ACC112 (cell line): ENCODE results near the gene PACS1.
"Not testable (repeated sequence)": the region's sequence is repeated elsewhere in the genome, so short reads cannot be mapped to it uniquely, and the experiment has no call there.

Experiments
- H2AFZ ChIP-seq: fragments of 200-600 bp; sonication (generic); one replicate; pipeline ENCODE4 v1.6.0; 2017; ENCODE audit warnings: antibody characterized with exemption, low read length; ENCODE audit not compliant: unreplicated experiment
- H3K27ac ChIP-seq: fragments of 200-600 bp; sonication (generic); 2 replicates; pipeline ENCODE4 v1.5.1; 2014; ENCODE audit warnings: low read depth, mild to moderate bottlenecking, antibody characterized with exemption, low read length, moderate library complexity
- H3K27me3 ChIP-seq: fragments of 200-600 bp; sonication (generic); 2 replicates; pipeline ENCODE4 v1.6.1; 2014; ENCODE audit warnings: mild to moderate bottlenecking, antibody characterized with exemption, low read length, moderate library complexity, mixed read lengths; ENCODE audit not compliant: insufficient read depth
- H3K36me3 ChIP-seq: fragments of 200-600 bp; sonication (generic); 2 replicates; pipeline ENCODE4 v1.6.1; 2016; ENCODE audit warnings: mild to moderate bottlenecking, antibody characterized with exemption, low read length, moderate library complexity, mixed read lengths; ENCODE audit not compliant: insufficient read depth
- H3K4me1 ChIP-seq: fragments of 200-600 bp; sonication (generic); one replicate; pipeline ENCODE4 v1.6.1; 2016; ENCODE audit warnings: low read length, mixed read lengths; ENCODE audit not compliant: insufficient read depth, unreplicated experiment, control insufficient read depth
- H3K4me3 ChIP-seq: fragments of 200-600 bp; sonication (generic); 2 replicates; pipeline ENCODE4 v1.5.1; 2014; ENCODE audit warnings: mild to moderate bottlenecking, low read depth, low read length
- H3K79me2 ChIP-seq: fragments of 200-600 bp; sonication (generic); one replicate; pipeline ENCODE4 v1.6.0; 2016; ENCODE audit warnings: low read length; ENCODE audit not compliant: control insufficient read depth, unreplicated experiment, insufficient read depth

Gene PACS1

DNA sequence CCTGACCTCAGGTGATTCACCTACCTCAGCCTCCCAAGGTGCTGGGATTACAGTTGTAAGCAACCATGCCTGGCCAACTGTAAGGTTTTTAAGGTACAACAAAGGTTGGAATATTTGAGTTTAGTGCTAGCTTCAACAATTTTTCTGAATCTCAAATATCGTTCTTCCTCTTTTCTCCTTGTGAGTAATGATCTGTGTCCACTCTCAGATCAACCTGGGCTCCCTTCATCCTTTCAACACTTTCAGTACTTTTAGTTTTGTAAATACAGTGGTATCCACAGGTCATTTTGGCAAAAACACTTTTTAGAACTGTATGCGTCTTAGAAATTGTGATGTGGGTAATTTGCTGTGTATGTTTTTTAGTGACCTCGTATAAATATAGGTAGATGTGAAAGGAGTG, 7.9 kb downstream of the PACS1 start:
- H3K4me3 ChIP-seq, result no peak overlapping the region
- peaks cover 80% of the 10 kb centered on the region for H3K79me2 ChIP-seq
- no peak overlapping the region for H2AFZ ChIP-seq
- no peaks in the 10 kb centered on the region for H3K27me3 ChIP-seq
- peaks cover 7% of the 10 kb centered on the region for H3K36me3 ChIP-seq
- no peak overlapping the region for H3K27ac ChIP-seq
- peaks cover 35% of the 10 kb centered on the region for H3K4me1 ChIP-seq

DNA sequence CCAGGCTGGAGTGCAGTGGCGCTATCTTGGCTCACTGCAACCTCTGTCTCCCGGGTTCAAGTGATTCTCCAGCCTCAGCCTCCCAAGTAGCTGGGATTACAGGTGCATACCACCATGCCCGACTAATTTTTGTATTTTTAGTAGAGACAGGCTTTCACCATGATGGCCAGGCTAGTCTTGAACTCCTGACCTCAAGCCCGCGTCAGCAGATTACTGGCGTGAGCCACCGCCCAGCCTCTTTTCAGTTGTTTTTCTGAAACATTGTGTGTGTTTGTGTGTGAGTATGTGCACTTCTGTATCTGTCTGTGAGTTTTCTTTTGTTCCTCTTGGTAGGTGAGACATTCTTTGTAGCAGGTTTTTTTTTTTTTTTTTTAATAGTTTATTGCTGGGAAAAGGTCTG, 8.9 kb downstream of the PACS1 start:
- not testable (repeated sequence) for H2AFZ ChIP-seq, H3K27me3 ChIP-seq, H3K27ac ChIP-seq, H3K4me3 ChIP-seq, H3K36me3 ChIP-seq
- Histone ChIP-seq H3K79me2 (peaks cover 81% of the 10 kb centered on the region), H3K4me1 (peaks cover 44% of the 10 kb centered on the region)

DNA sequence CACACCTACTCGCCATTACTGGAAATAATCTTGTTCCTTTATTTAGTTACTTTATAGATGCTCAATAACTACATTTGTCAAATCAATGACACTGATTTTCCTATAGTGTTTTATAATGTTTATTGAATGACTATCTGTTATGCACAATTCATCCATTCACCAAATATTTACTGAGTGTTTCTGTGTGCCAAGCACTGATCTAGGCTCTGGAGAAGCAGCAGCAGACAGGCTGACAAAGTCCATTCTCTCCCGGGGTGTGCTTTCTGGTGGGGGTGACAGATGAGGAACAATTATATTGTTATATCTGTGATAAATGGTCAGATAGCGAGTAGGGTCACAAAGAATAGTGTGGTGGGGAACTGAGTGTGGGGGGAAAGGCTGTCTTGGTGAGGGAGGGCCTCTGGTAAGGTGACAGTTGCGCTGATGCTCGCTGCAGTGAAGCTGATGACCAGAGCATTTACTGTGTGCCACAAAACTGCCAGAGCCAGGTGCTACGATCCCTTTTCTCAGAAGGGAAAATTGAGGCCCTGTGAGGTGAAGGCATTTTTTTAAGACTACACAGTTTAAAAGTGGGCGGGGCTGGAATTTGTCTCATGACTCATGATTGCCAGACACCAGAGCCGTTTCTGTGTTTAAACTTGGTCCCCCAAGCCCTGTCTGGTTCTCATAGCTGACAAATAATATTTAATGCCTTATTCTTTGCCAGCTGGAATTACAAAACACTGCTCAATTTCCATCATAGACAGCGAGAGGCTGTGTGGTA, 10.2 kb downstream of the PACS1 start:
- no peak overlapping the region for H3K4me3 ChIP-seq
- peak overlapping the region; percentile 63 for H3K27ac ChIP-seq
- H2AFZ ChIP-seq, result no peak overlapping the region
- H3K27me3 ChIP-seq, result no peaks in the 10 kb centered on the region
- no peaks in the 10 kb centered on the region; the same call in 1 of the 2 replicates for H3K36me3 ChIP-seq
- peaks cover 47% of the 10 kb centered on the region for H3K4me1 ChIP-seq
- H3K79me2 ChIP-seq, result peaks cover 86% of the 10 kb centered on the region

DNA sequence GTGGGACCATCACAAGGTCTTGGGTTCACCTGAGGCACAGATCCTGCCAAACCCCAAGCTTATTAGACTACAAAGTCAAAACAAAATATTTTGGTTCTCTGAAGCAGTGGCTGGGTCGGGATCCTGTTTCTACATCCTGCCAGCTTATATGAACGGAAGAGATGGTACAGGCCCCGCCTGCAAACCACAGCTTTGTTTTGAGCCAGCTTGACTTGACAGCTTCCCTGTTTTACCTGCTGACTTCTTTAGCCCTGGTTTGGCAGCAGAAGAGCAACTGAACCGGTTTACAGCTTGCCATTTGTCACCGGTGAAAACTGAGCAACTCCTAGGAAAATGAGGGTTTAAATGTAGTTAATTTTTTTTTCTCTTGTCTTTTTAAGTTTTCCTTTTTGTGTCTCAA, 11.4 kb downstream of the PACS1 start:
- Histone ChIP-seq H3K79me2 (peaks cover 87% of the 10 kb centered on the region), H3K27me3 (no peaks in the 10 kb centered on the region), H3K36me3 (no peaks in the 10 kb centered on the region; the same call in 1 of the 2 replicates), H2AFZ (no peak overlapping the region), H3K4me1 (peaks cover 46% of the 10 kb centered on the region), H3K27ac (peak overlapping the region; percentile 63), H3K4me3 (no peak overlapping the region)

DNA sequence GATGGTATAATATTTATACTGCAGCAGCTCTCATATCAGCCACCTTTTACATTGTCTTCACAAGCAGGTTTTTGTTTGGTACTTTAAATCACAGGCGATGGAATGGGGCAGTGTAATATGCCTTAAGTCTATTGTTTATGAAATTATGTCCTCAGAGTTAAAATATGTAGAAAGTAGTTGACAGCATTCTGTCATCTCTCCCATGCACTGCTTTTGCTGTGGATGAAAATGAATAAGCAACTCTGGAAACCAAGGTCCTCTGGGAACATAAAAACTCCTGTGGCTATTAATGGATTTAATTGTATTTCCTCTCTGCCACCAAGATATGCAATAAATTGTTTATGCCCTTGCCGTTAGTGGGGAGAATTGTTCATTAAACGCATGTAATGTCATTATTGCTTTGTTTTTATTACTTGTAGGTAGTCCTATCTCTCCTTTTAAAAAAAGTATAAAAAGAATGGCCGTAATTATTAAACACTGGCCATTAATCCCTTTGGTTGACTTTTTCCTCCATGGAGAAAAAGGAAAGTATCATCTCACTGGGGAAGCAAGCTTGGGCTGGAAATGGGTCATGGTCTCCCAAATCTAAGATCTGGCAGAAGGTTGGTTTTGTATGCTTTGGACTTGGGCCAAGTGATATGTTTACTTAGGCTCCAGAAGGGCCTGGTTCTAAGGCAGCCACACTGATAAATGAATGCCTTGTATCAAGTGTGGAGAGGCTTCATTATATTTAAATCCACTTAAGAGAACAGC, 13.1 kb downstream of the PACS1 start:
- Histone ChIP-seq H3K4me1 (peaks cover 42% of the 10 kb centered on the region), H2AFZ (no peak overlapping the region), H3K27ac (peak overlapping the region; percentile 68), H3K27me3 (no peaks in the 10 kb centered on the region), H3K4me3 (peak overlapping the region; percentile 22), H3K79me2 (peaks cover 85% of the 10 kb centered on the region), H3K36me3 (no peaks in the 10 kb centered on the region)

DNA sequence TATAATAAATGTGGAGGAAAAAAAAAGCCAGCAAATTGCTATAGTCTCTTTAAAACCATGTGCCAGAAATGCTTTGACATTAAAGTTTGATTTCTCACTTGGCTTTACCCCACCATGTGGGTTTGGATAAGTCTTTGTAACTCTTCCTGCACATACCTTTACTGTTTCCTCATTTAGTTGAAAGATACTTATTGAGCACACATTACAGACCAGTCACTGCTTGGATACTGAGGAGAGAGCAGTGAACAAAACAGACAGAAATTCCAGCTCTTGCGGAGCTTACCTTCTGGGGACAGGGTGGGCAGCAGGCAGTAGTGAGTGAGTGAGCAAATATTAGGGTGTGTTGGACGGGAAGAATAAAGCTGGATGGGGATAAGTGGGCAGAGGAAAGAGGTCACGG, 13.7 kb downstream of the PACS1 start:
- H3K27me3 ChIP-seq, result no peaks in the 10 kb centered on the region
- peaks cover 42% of the 10 kb centered on the region for H3K4me1 ChIP-seq
- H3K4me3 ChIP-seq, result peak overlapping the region; percentile 22; the same call in 1 of the 2 replicates
- H3K36me3 ChIP-seq, result no peaks in the 10 kb centered on the region
- H3K79me2 ChIP-seq, result peaks cover 87% of the 10 kb centered on the region
- peak overlapping the region; percentile 68 for H3K27ac ChIP-seq
- no peak overlapping the region for H2AFZ ChIP-seq

DNA sequence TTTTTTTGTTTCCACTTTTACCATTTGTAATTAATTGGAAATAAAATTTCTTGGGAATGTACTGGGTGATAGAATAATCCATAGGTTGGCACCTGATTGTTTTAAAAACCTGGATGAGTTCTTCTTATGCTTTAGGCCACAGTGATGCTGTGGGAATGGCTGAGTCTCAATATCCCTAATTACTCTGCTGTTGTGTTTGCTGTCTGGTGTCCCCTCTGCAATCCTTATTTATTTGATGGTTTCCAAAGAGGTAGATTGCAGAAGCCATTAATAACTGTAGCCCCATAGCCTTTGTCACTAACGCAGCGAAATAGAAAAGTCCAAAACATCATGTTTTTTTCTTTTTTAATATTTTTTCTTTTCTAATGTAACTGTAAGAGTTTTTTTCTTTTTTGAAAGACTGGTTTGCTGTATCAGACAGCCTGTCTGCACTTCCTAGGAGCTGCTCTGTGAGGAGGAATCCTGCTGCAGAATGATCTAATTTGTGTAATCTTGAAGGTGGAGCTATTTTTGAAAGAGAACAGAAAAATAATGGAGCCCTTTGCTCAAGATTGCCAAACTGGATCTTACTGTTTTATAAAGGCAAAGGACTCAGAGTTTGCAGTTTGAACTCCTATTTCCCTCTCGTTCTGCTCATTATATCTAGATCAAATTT, 14.9 kb downstream of the PACS1 start:
- Histone ChIP-seq H3K79me2 (peaks cover 90% of the 10 kb centered on the region), H2AFZ (no peak overlapping the region)

DNA sequence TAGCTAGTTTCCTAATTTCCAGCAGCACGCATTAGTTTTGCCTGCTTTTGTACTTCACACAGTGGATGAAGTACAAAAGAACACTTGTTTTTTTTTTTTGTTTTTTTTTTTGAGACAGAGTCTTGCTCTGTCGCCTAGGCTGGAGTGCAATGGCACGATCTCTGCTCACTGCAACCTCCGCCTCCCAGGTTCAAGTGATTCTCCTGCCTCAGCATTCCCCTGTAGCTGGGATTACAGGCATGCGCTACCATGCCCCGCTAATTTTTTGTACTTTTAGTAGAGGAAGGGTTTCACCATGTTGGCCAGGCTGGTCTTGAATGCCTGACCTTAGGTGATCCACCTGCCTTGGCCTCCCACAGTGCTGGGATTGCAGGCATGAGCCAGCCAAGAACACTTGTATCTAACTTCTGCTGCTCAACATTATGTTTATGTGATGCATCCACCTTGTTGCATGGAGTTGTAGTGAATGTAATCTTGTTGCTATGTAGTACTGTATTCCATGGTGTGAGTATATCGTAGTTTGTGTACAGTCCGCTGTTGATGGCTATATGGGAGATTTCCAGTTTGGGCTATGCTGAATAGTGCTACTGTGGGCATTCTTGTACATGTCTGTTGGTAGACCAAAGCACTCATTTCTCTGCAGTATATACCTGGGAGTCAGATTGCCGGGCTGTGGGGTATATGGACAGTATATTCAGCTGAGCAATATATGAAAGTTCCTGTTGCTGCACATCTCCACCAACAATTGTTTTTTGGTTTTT, 17.3 kb downstream of the PACS1 start:
- H3K4me1 ChIP-seq, result peaks cover 16% of the 10 kb centered on the region
- no peaks in the 10 kb centered on the region for H3K36me3 ChIP-seq
- H3K79me2 ChIP-seq, result peaks cover 75% of the 10 kb centered on the region
- no peak overlapping the region for H3K4me3 ChIP-seq
- H3K27ac ChIP-seq, result no peak overlapping the region
- H2AFZ ChIP-seq, result no peak overlapping the region
- no peaks in the 10 kb centered on the region for H3K27me3 ChIP-seq

More for the DNA sequence above, 14.9 kb downstream of the PACS1 start:
- Histone ChIP-seq H3K27me3 (no peaks in the 10 kb centered on the region), H3K36me3 (no peaks in the 10 kb centered on the region), H3K4me1 (peaks cover 39% of the 10 kb centered on the region), H3K27ac (no peak overlapping the region), H3K4me3 (no peak overlapping the region)

DNA sequence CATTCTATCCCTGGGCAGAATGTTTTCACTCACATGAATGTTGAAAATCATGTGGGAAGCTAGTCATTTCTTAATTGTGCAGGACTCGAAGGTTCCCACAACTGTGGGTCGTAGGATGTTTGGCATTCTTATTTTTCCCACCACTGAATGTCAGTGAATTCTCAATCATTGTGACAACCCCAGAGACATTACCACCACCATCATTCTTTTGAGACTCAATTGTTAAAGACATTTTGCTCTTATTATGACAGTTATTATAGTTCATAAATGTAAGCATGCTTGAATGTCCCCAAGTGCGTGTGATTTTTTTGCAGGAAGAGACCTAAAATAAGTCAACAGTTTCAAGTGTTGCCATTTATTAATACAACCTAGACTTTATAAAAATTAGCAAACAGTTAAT, 19.0 kb downstream of the PACS1 start:
- peaks cover under 1% of the 10 kb centered on the region for H3K4me1 ChIP-seq
- H3K79me2 ChIP-seq, result peaks cover 60% of the 10 kb centered on the region
- H2AFZ ChIP-seq, result no peak overlapping the region
- H3K27ac ChIP-seq, result no peak overlapping the region
- H3K4me3 ChIP-seq, result no peak overlapping the region
- H3K27me3 ChIP-seq, result no peaks in the 10 kb centered on the region
- no peaks in the 10 kb centered on the region for H3K36me3 ChIP-seq

DNA sequence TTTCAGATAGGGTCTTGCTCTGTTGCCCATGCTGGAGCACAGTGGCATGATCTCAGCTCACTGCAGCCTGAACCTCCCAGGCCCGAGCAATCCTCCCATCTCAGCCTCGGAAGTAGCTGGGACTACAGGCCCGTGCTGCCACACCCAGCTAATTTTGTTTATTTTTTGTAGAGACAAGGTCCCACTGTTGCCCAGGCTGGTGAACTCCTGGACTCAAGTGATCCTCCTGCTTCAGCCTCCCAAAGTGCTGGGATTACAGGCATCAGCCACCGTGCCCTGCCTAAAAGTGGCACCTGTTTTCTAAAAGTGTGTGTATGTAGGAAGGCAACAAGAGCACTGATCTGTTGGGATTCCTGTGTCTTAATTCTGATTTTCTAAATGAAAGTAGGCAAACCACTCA, 20.2 kb downstream of the PACS1 start:
- no peak overlapping the region for H3K27ac ChIP-seq
- no peak overlapping the region for H3K4me3 ChIP-seq
- H3K79me2 ChIP-seq, result peaks cover 48% of the 10 kb centered on the region
- H3K27me3 ChIP-seq, result no peaks in the 10 kb centered on the region
- no peaks in the 10 kb centered on the region for H3K4me1 ChIP-seq
- H2AFZ ChIP-seq, result no peak overlapping the region
- no peaks in the 10 kb centered on the region for H3K36me3 ChIP-seq
